ENCODE data around the gene KRT77. TPM values are rescaled to one million over a fixed set of nuclear protein-coding genes. Genes with fewer than 3 reads are reported as not detected.

The KRT77 gene
- total RNA-seq, 4 donors from 2014 or later: not detected

- DNase-seq: no peak
- Histone ChIP-seq H3K27me3 (peaks cover 64% of the 10 kb centered on the region), H3K27ac (no peak overlapping the region), H3K36me3 (no peaks in the 10 kb centered on the region), H3K4me1 (peaks cover 0 to 11% (median 8%) of the 10 kb centered on the region in 4 donors), H3K9me3 (no peaks in the 10 kb centered on the region), H3K4me3 (no peak overlapping the region)
- WGBS, 2 donors (ENCODE audit: low coverage in 1 of 2): 85 to 87% methylated on average over 6 of the region's 6 CpGs
- intact Hi-C loops (cut with DNase I; ENCODE audit: low total_unique reads): no loop called here
- in situ Hi-C loops (cut with MboI; ENCODE audit: low pct_ligation_motif_present in 1 of 4, low pct_unique_long_range_greater_than_20kb in 1 of 4, low sequenced_read_pairs in 3 of 4): no loop called here
- TF ChIP-seq EP300 (IDR thresholded peaks at IDR 0.05; ENCODE audit: low read depth): no peak
- no peak for TF ChIP-seq POLR2A (IDR thresholded peaks at IDR 0.05)
- TF ChIP-seq POLR2AphosphoS5 (IDR thresholded peaks at IDR 0.05): no peak
- TF ChIP-seq, protein P1, sequence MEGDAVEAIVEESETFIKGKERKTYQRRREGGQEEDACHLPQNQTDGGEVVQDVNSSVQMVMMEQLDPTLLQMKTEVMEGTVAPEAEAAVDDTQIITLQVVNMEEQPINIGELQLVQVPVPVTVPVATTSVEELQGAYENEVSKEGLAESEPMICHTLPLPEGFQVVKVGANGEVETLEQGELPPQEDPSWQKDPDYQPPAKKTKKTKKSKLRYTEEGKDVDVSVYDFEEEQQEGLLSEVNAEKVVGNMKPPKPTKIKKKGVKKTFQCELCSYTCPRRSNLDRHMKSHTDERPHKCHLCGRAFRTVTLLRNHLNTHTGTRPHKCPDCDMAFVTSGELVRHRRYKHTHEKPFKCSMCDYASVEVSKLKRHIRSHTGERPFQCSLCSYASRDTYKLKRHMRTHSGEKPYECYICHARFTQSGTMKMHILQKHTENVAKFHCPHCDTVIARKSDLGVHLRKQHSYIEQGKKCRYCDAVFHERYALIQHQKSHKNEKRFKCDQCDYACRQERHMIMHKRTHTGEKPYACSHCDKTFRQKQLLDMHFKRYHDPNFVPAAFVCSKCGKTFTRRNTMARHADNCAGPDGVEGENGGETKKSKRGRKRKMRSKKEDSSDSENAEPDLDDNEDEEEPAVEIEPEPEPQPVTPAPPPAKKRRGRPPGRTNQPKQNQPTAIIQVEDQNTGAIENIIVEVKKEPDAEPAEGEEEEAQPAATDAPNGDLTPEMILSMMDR (IDR thresholded peaks at IDR 0.05): no peak
Measured at GRCh38 chr12:52694151-52694550, 9.2 kb downstream of the KRT77 start.

- WGBS, 2 donors (ENCODE audit: low coverage in 1 of 2): 58 to 63% methylated on average over 2 to 5 of the region's 5 CpGs
- intact Hi-C loops (cut with DNase I; ENCODE audit: low total_unique reads): no loop called here
- no peak for DNase-seq
- H3K27ac ChIP-seq: no peak overlapping the region
- H3K9me3 ChIP-seq: no peaks in the 10 kb centered on the region
- no peak for TF ChIP-seq EP300 (IDR thresholded peaks at IDR 0.05; ENCODE audit: low read depth)
- TF ChIP-seq, protein P1 (IDR thresholded peaks at IDR 0.05): no peak
- TF ChIP-seq POLR2AphosphoS5 (IDR thresholded peaks at IDR 0.05): no peak
- TF ChIP-seq POLR2A (IDR thresholded peaks at IDR 0.05): no peak
- H3K4me1 ChIP-seq: peaks cover 0 to 11% (median 8%) of the 10 kb centered on the region in 4 donors
- H3K27me3 ChIP-seq: peaks cover 66% of the 10 kb centered on the region
- in situ Hi-C loops (cut with MboI; ENCODE audit: low pct_ligation_motif_present in 1 of 4, low pct_unique_long_range_greater_than_20kb in 1 of 4, low sequenced_read_pairs in 3 of 4): no loop called here
- H3K4me3 ChIP-seq: no peak overlapping the region
- H3K36me3 ChIP-seq: no peaks in the 10 kb centered on the region
Measured at GRCh38 chr12:52693261-52693660, 10.1 kb downstream of the KRT77 start.

DNA sequence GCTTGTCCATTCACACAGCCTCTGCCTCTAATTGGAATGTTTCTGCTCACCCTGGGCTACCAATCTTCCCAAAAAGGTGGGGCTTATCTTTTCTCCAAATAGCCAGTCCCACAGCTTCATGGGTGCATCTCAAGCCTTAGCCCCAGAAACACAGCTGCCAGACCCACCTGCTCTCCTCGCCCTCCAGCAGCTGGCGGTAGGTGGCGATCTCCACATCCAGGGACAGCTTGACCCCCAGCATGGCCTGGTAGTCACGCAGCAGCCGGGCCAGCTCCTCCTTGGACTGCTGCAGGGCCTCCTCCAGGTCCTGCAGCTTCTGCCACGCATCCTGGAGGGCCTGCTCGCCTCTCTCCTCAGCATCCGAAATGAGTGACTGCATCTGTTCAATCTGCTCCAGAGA, 11.1 kb downstream of the KRT77 start:
- DNase-seq: no peak
- H3K4me3 ChIP-seq: no peak overlapping the region
- no peak for TF ChIP-seq POLR2AphosphoS5 (IDR thresholded peaks at IDR 0.05)
- TF ChIP-seq EP300 (IDR thresholded peaks at IDR 0.05; ENCODE audit: low read depth): no peak
- TF ChIP-seq, protein P1 (IDR thresholded peaks at IDR 0.05): no peak
- TF ChIP-seq POLR2A (IDR thresholded peaks at IDR 0.05): no peak
- intact Hi-C loops (cut with DNase I; ENCODE audit: low total_unique reads) (no loop called here), in situ Hi-C loops (cut with MboI; ENCODE audit: low pct_ligation_motif_present in 1 of 4, low pct_unique_long_range_greater_than_20kb in 1 of 4, low sequenced_read_pairs in 3 of 4) (no loop called here)
- H3K27ac ChIP-seq: no peak overlapping the region
- peaks cover 56% of the 10 kb centered on the region for H3K27me3 ChIP-seq
- H3K36me3 ChIP-seq: no peaks in the 10 kb centered on the region
- WGBS, 2 donors (ENCODE audit: low coverage in 1 of 2): 85% methylated on average over 8 of the region's 8 CpGs; no CpG with 5 or more reads in 1 of the 2 donors
- H3K9me3 ChIP-seq: no peaks in the 10 kb centered on the region
- H3K4me1 ChIP-seq: peaks cover 0 to 11% (median 8%) of the 10 kb centered on the region in 4 donors

- H3K4me1 ChIP-seq: peaks cover 0 to 11% (median 8%) of the 10 kb centered on the region in 4 donors
- DNase-seq: no peak
- TF ChIP-seq POLR2AphosphoS5 (IDR thresholded peaks at IDR 0.05) (no peak), POLR2A (IDR thresholded peaks at IDR 0.05) (no peak), EP300 (IDR thresholded peaks at IDR 0.05; ENCODE audit: low read depth) (no peak)
- TF ChIP-seq, protein P1 (IDR thresholded peaks at IDR 0.05): no peak
- 0 to 53% methylated on average over 1 to 2 of the region's 2 CpGs for WGBS, 2 donors (ENCODE audit: low coverage in 1 of 2)
- intact Hi-C loops (cut with DNase I; ENCODE audit: low total_unique reads): no loop called here
- peaks cover 54% of the 10 kb centered on the region for H3K27me3 ChIP-seq
- no peaks in the 10 kb centered on the region for H3K36me3 ChIP-seq
- in situ Hi-C loops (cut with MboI; ENCODE audit: low pct_ligation_motif_present in 1 of 4, low pct_unique_long_range_greater_than_20kb in 1 of 4, low sequenced_read_pairs in 3 of 4): no loop called here
- no peak overlapping the region for H3K27ac ChIP-seq
- no peaks in the 10 kb centered on the region for H3K9me3 ChIP-seq
- H3K4me3 ChIP-seq: no peak overlapping the region
Measured at GRCh38 chr12:52691841-52692150, 11.5 kb downstream of the KRT77 start.

Measured in transverse colon (tissue), 4 donors.